Measurements from ENCODE around the gene BRI3BP. TPM values are rescaled to one million over a fixed set of nuclear protein-coding genes. Genes with fewer than 3 reads are reported as not detected.

The BRI3BP gene
- total RNA-seq, 1 donor from 2014 or later: 3.6 TPM

DNA sequence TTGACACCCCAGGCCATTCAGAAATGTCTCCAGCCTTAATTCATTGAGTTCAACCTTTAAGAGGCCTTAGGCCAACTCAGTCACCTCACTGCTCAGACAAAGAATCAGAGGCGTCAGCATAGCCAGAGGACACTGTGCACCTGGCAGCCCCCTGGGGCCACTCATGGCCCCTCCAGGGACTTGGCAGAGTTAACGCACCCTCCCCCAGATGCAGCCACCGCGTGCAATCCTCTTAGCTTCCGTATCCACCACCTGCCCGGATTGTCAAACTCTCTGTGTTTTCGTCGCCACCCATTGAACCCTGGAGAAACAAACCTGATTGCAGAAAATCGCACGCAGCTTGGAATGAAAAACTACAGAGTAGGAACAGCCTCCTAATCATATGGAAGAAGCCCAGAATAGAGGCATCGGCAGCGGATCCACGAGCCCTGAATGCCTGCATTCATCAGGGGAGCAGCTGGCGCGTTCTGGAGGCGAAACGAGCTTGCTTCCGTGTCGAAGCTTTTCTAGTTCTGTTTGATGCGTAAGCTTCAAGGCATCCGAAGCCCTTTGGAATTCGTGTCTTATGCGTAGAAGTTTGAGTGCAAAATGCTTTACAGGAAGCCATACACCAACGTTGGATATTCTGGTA is 22.4 kb downstream of the BRI3BP start:
- H3K4me3 Mint-ChIP-seq (ENCODE audit: unreplicated experiment): no peak overlapping the region
- FAIRE-seq: no peak
- no peak overlapping the region for H3K27ac Mint-ChIP-seq (ENCODE audit: unreplicated experiment)

DNA sequence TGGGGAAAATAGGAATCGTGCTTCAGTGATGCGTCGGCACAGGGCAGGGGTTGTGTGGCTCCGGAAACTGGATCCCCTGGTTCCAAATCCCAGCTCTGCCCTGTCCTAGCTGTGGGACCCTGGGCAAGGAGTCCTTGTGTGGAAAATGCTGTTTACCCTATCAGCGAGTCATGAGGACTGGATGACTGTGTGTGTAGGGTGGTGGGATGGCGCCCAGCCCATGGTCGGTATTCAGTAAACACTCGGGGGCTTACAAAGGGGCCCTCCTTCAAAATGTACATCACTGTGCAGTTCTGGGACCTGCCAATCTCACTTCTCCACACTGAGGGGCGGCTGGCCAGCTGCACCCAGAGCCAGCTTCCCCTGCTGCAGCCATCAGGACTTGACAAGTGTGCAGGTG is 24.4 kb downstream of the BRI3BP start:
- peaks cover 4% of the 10 kb centered on the region for H3K36me3 Mint-ChIP-seq (ENCODE audit: low read depth, unreplicated experiment)
- H3K4me1 ChIP-seq (ENCODE audit: insufficient read depth, low read length): no peaks in the 10 kb centered on the region
- H3K27me3 ChIP-seq (ENCODE audit: insufficient read depth, low read length): no peaks in the 10 kb centered on the region
- DNase-seq (ENCODE audit: low read depth) (no peak), FAIRE-seq (no peak)
- no peaks in the 10 kb centered on the region for H3K36me3 ChIP-seq (ENCODE audit: insufficient read depth, low read length)
- no peaks in the 10 kb centered on the region for H3K27me3 Mint-ChIP-seq (ENCODE audit: low read depth, unreplicated experiment)
- H4K20me1 ChIP-seq (ENCODE audit: insufficient read depth, low read length): no peaks in the 10 kb centered on the region
- H3K27ac Mint-ChIP-seq (ENCODE audit: unreplicated experiment): no peak overlapping the region
- TF ChIP-seq, protein P1, sequence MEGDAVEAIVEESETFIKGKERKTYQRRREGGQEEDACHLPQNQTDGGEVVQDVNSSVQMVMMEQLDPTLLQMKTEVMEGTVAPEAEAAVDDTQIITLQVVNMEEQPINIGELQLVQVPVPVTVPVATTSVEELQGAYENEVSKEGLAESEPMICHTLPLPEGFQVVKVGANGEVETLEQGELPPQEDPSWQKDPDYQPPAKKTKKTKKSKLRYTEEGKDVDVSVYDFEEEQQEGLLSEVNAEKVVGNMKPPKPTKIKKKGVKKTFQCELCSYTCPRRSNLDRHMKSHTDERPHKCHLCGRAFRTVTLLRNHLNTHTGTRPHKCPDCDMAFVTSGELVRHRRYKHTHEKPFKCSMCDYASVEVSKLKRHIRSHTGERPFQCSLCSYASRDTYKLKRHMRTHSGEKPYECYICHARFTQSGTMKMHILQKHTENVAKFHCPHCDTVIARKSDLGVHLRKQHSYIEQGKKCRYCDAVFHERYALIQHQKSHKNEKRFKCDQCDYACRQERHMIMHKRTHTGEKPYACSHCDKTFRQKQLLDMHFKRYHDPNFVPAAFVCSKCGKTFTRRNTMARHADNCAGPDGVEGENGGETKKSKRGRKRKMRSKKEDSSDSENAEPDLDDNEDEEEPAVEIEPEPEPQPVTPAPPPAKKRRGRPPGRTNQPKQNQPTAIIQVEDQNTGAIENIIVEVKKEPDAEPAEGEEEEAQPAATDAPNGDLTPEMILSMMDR (IDR thresholded peaks at IDR 0.05; ENCODE audit: insufficient read depth, low read depth, low read length): no peak
- no peak for TF ChIP-seq EZH2 (IDR thresholded peaks at IDR 0.05; ENCODE audit: insufficient read depth, low read length)
- no peak overlapping the region for H3K4me2 ChIP-seq (ENCODE audit: low read length)
- no peaks in the 10 kb centered on the region for H3K4me1 Mint-ChIP-seq (ENCODE audit: low read depth, unreplicated experiment)
- H3K27ac ChIP-seq (ENCODE audit: low read depth, low read length): no peak overlapping the region
- no peaks in the 10 kb centered on the region for H3K79me2 ChIP-seq (ENCODE audit: insufficient read depth, low read length)
- peaks cover 3% of the 10 kb centered on the region for H3K9me3 Mint-ChIP-seq (ENCODE audit: unreplicated experiment)
- H3K4me3 ChIP-seq (ENCODE audit: insufficient read depth, low read depth, low read length): no peak overlapping the region
- H3K9ac ChIP-seq (ENCODE audit: low read length): no peak overlapping the region
- H2AFZ ChIP-seq (ENCODE audit: low read depth, low read length): no peak overlapping the region
- no peak overlapping the region for H3K4me3 Mint-ChIP-seq (ENCODE audit: unreplicated experiment)
- no peaks in the 10 kb centered on the region for H3K9me3 ChIP-seq (ENCODE audit: insufficient read depth, low read depth, low read length)

More for the DNA sequence above, 22.4 kb downstream of the BRI3BP start:
- Histone ChIP-seq H4K20me1 (ENCODE audit: insufficient read depth, low read length) (no peaks in the 10 kb centered on the region), H3K27ac (ENCODE audit: low read depth, low read length) (no peak overlapping the region), H3K79me2 (ENCODE audit: insufficient read depth, low read length) (no peaks in the 10 kb centered on the region), H3K9ac (ENCODE audit: low read length) (no peak overlapping the region), H3K9me3 (ENCODE audit: insufficient read depth, low read depth, low read length) (no peaks in the 10 kb centered on the region), H3K4me1 (ENCODE audit: insufficient read depth, low read length) (no peaks in the 10 kb centered on the region), H2AFZ (ENCODE audit: low read depth, low read length) (no peak overlapping the region), H3K36me3 (ENCODE audit: insufficient read depth, low read length) (no peaks in the 10 kb centered on the region), H3K4me3 (ENCODE audit: insufficient read depth, low read depth, low read length) (no peak overlapping the region), H3K4me2 (ENCODE audit: low read length) (peak overlapping the region; percentile 60), H3K27me3 (ENCODE audit: insufficient read depth, low read length) (no peaks in the 10 kb centered on the region)
- TF ChIP-seq, protein P1 (IDR thresholded peaks at IDR 0.05; ENCODE audit: insufficient read depth, low read depth, low read length): no peak
- TF ChIP-seq EZH2 (IDR thresholded peaks at IDR 0.05; ENCODE audit: insufficient read depth, low read length): no peak
- Mint-ChIP-seq H3K36me3 (ENCODE audit: low read depth, unreplicated experiment) (peaks cover 6% of the 10 kb centered on the region), H3K27me3 (ENCODE audit: low read depth, unreplicated experiment) (no peaks in the 10 kb centered on the region), H3K4me1 (ENCODE audit: low read depth, unreplicated experiment) (no peaks in the 10 kb centered on the region), H3K9me3 (ENCODE audit: unreplicated experiment) (peaks cover 3% of the 10 kb centered on the region)
- DNase-seq (ENCODE audit: low read depth): peak; percentile 70

DNA sequence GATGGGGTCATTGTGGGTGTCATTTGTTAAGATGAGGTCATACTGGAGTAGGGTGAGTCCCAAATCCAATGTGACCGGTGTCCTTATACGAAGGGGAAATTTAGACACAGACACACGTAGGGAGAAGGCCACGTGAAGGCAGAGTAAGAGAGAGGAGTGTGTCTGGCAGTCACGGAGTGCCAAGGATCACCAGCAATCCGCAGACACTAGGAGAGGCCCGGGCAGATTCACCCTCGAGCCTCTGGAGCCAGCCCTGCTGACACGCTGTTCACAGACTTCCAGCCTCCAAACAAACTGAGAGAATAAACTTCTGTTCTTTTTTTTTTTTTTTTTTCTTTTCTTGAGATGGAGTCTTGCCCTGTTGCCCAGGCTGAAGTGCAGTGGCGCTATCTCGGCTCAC is 24.9 kb downstream of the BRI3BP start:
- TF ChIP-seq EZH2 (IDR thresholded peaks at IDR 0.05; ENCODE audit: insufficient read depth, low read length): no peak
- TF ChIP-seq, protein P1 (IDR thresholded peaks at IDR 0.05; ENCODE audit: insufficient read depth, low read depth, low read length): no peak
- H3K27ac ChIP-seq (ENCODE audit: low read depth, low read length): no peak overlapping the region
- Mint-ChIP-seq H3K27me3 (ENCODE audit: low read depth, unreplicated experiment) (no peaks in the 10 kb centered on the region), H3K36me3 (ENCODE audit: low read depth, unreplicated experiment) (peaks cover 4% of the 10 kb centered on the region), H3K4me1 (ENCODE audit: low read depth, unreplicated experiment) (no peaks in the 10 kb centered on the region), H3K27ac (ENCODE audit: unreplicated experiment) (no peak overlapping the region), H3K9me3 (ENCODE audit: unreplicated experiment) (peaks cover 5% of the 10 kb centered on the region), H3K4me3 (ENCODE audit: unreplicated experiment) (no peak overlapping the region)
- H3K9me3 ChIP-seq (ENCODE audit: insufficient read depth, low read depth, low read length): no peaks in the 10 kb centered on the region
- H3K36me3 ChIP-seq (ENCODE audit: insufficient read depth, low read length): no peaks in the 10 kb centered on the region
- DNase-seq (ENCODE audit: low read depth): no peak
- no peaks in the 10 kb centered on the region for H3K27me3 ChIP-seq (ENCODE audit: insufficient read depth, low read length)
- no peaks in the 10 kb centered on the region for H3K4me1 ChIP-seq (ENCODE audit: insufficient read depth, low read length)
- H3K79me2 ChIP-seq (ENCODE audit: insufficient read depth, low read length): no peaks in the 10 kb centered on the region
- no peak overlapping the region for H3K4me3 ChIP-seq (ENCODE audit: insufficient read depth, low read depth, low read length)
- no peak overlapping the region for H3K4me2 ChIP-seq (ENCODE audit: low read length)
- H4K20me1 ChIP-seq (ENCODE audit: insufficient read depth, low read length): no peaks in the 10 kb centered on the region
- H3K9ac ChIP-seq (ENCODE audit: low read length): no peak overlapping the region
- FAIRE-seq: no peak
- no peak overlapping the region for H2AFZ ChIP-seq (ENCODE audit: low read depth, low read length)
